NCI-H1417 treated with DMSO at 0.1 percent for 48 hours (cell line): ENCODE data around the gene POLR3K.
"Not testable (repeated sequence)": the region's sequence is repeated elsewhere in the genome, so short reads cannot be mapped to it uniquely, and the experiment has no call there.

Experiments used
- DNase-seq: peaks from one replicate; lab custom pipeline; 2025; lab: John Stamatoyannopoulos, UW

Gene POLR3K

DNA sequence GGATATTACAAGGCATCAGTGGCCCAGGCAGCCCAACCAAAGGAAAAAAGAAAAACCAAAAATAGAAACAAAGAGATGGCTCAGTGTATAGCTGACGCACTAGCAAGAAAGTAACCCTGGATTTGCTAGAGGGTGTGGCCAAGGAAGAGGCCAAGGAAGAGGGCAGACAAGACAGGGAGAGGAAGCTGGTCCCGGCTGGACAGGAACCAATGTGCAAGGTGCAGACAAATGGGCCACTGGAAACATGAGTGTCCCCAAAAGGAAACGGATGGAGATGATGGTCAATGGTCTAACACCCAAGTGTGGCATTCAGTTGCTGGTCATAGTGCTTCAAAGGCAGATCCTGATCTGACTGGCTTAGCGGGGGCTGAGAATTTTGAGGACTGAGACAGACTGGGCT, 10.7 kb downstream of the POLR3K start:
- DNase-seq, result no peak

DNA sequence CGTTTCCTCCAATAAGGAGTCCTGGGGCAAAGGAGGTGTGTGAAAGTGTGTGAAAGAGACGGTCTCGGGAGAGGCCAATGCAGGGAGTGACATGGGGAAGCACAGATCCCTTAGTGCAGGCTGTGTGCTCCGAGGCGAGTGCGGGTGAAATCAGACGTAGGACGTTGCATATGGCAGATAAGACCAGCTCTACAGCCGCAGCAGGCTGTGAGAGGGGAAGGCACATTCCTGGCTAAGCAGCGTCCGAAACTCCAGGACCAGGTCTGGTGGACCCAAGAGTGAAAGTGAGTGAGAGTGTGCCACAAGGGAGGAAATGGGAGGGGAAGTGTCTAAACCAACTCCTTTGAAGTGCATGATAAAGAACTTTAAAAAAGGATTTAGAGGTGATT, 11.3 kb downstream of the POLR3K start:
- no peak for DNase-seq

- no peak for DNase-seq
These were observed 11.9 kb downstream of the POLR3K start for GRCh38 chr16:41439-42068.

DNA sequence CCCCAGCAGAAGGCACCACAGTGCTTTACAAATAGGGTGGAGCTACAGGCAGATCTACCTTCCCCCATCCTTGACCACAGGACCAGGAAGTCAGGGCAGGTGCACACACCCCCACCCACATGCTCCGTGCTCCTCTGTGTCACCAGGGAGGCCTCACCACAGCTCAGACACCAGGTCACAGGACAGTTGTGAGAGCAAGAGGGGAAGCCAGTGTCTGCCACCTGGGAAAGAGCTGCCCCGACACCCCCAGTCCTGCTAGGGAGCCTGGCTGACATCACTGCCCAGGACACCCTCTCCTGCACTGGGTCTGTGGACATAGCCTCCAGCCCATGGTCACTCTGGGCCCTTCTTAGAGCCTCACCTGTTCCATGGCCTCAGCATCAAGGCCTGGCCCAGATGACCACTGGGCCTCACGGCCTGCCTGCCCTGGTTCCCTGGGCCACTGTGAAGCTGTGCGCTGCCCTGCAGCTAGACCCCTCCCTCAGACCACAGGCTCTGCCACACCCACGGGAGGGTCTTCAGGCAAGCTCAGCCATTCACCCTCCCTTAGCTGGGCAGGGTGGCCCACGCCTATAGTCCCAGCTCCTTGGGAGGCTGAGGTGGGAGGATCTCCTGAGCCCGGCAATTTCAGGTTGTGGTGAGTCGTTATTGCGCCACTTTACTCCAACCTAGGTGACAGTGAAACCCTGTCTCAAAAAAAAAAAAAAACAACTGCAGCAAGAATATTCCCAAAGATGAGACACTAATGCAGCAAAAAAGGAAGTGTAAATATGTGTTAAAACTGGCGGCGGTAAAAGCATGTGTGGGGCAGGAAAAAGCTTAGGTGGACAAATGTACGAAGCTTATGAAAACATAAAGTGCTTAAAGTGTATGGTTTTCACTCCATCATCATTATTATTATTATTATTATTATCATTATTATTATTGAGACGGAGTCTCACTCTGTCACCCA, 14.2 kb downstream of the POLR3K start:
- DNase-seq, result no peak

DNA sequence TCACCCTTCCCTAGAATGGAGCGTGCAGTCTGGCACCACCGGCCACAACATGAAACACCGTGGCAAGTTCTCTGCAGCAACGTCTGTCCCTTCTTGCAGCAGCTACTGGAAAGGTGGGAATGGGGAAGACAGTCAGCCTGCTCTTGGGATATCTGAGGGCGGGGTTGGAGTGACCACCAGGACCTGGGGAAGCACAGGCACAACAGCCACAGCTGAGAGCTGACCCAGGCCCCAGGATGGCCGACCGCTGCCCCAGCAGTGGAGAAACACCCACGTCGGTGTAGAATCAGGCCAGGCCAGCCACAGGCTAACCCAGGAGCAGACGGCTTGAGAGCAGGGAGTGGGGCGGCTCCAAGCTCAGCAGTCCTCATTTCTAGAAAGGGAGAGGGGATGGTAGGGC, 15.2 kb downstream of the POLR3K start:
- DNase-seq, result not testable (repeated sequence)

- DNase-seq, result no peak
These were observed 15.9 kb downstream of the POLR3K start for GRCh38 chr16:37511-37910.

DNA sequence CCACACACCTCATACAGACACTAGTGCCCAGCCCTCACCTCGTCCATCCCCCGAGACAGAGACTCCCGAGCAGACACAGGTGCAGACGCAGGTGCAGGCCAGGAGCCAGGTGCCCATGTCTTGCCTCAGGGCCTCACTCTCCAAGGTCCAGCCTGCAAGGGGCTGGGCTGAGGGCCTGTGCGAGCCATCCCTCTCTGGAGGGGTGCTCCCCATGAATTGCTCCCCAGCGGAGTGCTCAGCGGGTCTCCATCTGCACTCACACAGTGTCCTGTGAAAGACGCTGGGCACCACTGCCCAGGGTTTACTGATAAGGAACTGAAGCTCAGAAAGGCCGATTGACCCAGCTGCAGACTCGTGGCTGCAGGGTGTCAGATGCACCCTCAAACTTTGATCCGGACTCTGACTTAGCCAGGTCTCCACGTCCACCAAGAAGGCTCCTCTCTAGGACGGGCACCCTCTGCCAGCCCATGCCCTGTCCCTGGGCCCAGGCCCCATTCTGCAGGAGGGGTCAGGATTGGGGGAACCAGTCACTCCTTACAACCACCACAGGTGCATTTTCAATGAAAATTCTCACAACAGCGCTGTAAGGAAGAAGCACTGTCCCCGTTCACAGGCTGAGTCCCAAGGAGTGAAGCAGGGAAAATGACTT, 16.9 kb downstream of the POLR3K start:
- DNase-seq, result no peak

DNA sequence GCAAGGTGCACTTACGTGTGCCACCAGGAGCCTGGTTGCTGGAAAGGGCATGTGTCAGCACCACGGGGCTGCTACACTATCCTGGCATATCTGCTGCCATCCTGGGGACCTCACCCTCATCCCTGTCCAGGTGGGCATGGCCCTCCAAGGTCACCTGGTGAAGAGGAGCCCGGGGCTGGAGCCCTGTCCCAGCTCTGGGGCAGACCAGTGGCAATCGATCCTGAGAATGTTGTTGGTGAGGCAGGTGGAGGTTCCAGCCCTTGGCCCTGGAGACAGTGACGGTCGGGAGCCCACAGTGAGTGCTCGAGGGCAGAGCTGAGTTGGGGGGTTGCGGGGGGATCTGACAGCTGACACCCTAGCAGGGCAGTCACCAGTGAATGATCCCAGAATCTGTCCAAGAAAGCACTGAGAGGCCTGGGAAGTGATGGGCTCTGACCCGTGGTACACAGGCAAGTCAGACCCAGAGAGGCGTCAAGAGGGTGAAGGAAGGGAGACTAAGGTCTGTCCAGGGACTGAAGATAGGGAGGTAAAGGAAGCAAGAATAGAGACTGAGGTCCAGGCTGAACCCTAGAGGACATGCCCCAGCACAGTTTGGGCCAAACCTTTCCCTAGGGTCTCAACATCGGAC, 17.6 kb downstream of the POLR3K start:
- no peak for DNase-seq

DNA sequence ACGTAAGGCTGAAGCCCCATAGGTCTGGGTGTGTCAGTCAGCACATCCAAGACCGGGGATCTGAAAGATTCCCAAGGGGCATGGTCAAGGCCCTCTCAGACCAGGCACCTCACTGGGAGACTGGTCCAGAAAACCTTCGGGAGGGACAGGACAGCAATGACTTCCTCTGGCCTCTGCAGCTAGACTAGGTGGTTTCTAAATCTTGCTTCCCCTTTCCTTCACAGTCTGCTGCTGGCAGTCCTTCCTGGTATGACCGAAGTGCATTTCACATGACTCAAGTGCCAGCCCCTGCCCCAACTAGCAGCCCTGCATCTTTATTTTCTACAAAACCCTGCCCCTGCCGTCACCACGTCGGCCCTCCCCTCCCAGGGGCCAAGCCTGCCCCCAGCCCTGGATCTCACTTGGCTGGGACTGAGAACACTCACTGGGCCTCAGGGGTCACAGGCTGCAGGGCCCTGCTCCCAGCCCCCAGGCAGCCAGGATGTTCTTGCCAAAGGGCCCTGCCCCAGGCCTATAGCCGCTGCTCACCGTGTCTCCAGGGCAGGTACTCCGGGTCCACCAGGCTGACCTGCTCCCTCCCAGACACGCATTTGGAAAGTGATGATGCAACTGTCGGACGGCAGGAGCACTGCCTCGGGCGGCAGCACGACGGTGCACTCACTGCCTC, 18.3 kb downstream of the POLR3K start:
- no peak for DNase-seq

- no peak for DNase-seq
These were observed 18.8 kb downstream of the POLR3K start for GRCh38 chr16:34648-34987.

GRCh38 chr16:33877-34647, 19.3 kb downstream of the POLR3K start:
- no peak for DNase-seq

- not testable (repeated sequence) for DNase-seq
These were observed 20.1 kb downstream of the POLR3K start for GRCh38 chr16:33154-33876.

DNA sequence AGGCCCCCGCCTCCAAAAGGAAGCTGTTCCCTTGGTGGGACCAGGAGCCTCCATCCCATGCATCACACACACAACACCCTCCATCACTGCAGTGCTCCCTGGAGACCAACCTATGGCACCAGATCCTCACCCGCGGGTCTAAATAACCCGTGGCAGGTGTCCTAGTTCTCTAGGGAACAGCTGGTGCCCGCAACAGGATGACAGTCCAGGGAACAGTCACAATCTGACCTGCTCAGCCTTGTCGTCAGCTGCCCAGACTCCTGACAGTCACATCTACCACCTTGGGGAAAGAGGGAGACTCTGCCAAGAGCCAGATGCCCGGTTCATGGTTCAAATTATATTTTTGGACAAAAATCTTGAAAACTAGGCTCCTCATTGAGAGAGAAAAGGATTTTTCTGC, 22.8 kb downstream of the POLR3K start:
- not testable (repeated sequence) for DNase-seq

DNA sequence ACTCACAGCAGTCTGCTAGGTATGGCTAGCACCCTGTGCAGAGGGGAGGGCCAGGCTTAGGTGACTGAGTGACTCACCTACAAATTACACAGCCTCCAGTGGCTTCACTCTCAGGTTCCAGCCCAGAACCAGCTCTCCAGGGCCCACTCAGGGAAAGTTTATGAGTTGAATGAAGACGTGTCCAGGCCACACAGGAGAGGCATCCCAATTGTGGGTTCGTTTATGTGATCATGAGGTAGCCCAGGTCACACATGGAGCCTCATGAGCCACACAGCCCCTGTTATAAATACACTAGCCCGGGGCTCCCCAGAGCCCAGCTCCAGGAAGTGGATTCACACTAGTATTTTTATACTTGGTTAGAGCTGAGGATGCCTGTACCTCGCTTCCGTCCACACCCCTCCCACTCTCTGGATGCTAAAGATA, 27.5 kb downstream of the POLR3K start:
- DNase-seq, result not testable (repeated sequence)

DNA sequence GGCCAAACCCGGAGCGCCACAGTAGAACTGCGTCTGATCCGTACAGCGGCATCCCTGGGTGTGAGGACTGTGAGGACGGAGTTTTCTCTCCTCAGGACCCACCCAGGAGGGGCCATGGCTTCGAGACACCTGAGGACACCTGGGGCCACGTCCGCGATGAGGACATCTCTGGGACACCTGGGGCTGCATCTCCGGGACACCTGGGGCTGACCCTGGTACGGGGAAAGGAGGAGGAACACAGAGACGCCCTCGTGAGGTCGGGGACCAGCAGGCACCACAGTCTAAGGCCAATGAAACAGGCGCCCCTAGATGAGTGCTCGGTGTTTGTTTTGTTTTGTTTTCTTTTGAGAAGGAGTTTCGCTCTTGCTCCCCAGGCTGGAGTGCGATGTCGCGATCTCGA, 29.3 kb downstream of the POLR3K start:
- DNase-seq, result not testable (repeated sequence)

GRCh38 chr16:20886-21285, 32.5 kb downstream of the POLR3K start:
- not testable (repeated sequence) for DNase-seq

GRCh38 chr16:17062-17765, 36.2 kb downstream of the POLR3K start:
- DNase-seq, result not testable (repeated sequence)

DNA sequence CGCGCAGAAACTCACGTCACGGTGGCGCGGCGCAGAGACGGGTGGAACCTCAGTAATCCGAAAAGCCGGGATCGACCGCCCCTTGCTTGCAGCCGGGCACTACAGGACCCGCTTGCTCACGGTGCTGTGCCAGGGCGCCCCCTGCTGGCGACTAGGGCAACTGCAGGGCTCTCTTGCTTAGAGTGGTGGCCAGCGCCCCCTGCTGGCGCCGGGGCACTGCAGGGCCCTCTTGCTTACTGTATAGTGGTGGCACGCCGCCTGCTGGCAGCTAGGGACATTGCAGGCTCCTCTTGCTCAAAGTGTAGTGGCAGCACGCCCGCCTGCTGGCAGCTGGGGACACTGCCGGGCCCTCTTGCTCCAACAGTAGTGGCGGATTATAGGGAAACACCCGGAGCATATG, 42.6 kb downstream of the POLR3K start:
- peak; percentile 3 for DNase-seq

DNA sequence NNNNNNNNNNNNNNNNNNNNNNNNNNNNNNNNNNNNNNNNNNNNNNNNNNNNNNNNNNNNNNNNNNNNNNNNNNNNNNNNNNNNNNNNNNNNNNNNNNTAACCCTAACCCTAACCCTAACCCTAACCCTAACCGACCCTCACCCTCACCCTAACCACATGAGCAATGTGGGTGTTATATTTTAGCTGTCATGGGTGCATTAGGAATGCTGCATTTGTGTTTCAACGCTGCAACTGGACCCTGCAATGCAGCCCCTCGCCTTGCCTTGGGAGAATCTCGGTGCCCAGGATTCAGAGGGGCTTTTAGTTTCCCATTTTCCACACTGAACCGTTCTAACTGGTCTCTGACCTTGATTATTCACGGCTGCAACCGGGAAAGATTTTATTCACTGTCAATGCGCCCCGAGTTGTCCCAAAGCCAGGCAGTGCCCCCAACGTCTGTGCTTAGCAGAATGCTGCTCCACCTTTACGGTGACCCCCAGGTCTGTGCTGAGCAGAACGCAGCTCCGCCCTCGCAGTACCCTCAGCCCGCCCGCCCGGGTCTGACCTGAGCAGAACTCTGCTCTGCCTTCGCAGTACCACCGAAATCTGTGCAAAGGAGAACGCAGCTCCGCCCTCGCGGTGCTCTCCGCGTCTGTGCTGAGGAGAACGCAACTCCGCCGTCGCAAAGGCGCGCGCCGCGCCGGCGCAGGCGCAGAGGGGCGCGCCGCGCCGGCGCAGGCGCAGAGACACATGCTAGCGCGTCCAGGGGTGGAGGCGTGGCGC, 43.3 kb downstream of the POLR3K start:
- no peak for DNase-seq
